HepG2 (cell line): ENCODE results near the gene MLF1. TPM values are rescaled to one million over a fixed set of nuclear protein-coding genes. Genes with fewer than 3 reads are reported as not detected.

Experiments
- AHDC1 ChIP-seq: sonication (generic); formaldehyde crosslinking; IDR thresholded peaks from 2 replicates; pipeline ENCODE4 v1.5.1; 2020; ENCODE audit warnings: mild to moderate bottlenecking, missing genetic modification reagents, borderline replicate concordance
- CEBPB ChIP-seq: IDR thresholded peaks from 2 replicates; pipeline ENCODE4 v1.6.1; 2011; ENCODE audit warnings: low read depth, low read length, improper control_type of control experiment, borderline replicate concordance
- FOSL1 ChIP-seq: sonication (generic); formaldehyde crosslinking; IDR thresholded peaks from 2 replicates; pipeline ENCODE4 v1.9.0; 2021; ENCODE audit warnings: missing genetic modification reagents, borderline replicate concordance
- KLF16 ChIP-seq, 2 experiments: sonication (generic) in 1 of 2; formaldehyde crosslinking in 1 of 2; IDR thresholded peaks; 2 replicates each; pipeline versions ENCODE4 v1.6.1 to v1.8.0; 2016 to 2023; ENCODE audit warnings: missing genetic modification reagents in 2 of 2, missing compliant biosample characterization in 1 of 2
- MAX ChIP-seq: IDR thresholded peaks from 2 replicates; pipeline ENCODE4 v1.6.1; 2012; ENCODE audit warnings: inconsistent platforms
- WIZ ChIP-seq: sonication (generic); formaldehyde crosslinking; IDR thresholded peaks from 2 replicates; pipeline ENCODE4 v1.5.1; 2020; ENCODE audit warnings: mild to moderate bottlenecking, missing genetic modification reagents
- ZNF597 ChIP-seq: sonication (generic); formaldehyde crosslinking; IDR thresholded peaks from 2 replicates; pipeline ENCODE4 v1.5.0; 2020; ENCODE audit warnings: missing genetic modification reagents
- polyA plus RNA-seq, 8 experiments: library from polyadenylated mRNA; depleted of rRNA in 3 of 8; stranded (reverse) in 7 of 8; unstranded in 1 of 8; fragments of >200 nt; fragmentation: Illumina TruSeq in 4 of 8; extraction: Trizol in 4 of 8; gene quantifications; 2 replicates each; pipeline versions ENCODE4 v1.2.1 to v1.2.3, GENCODE V29; 2011 to 2016; ENCODE audit warnings: low read depth in 4 of 8, missing spikeins in 1 of 8, mixed read lengths in 1 of 8; ENCODE audit not compliant: insufficient read depth in 1 of 8
- total RNA-seq, 5 experiments: library from RNA; depleted of rRNA; stranded (reverse); fragments of >200 nt; fragmentation: Illumina TruSeq; extraction: Trizol; gene quantifications; 2 replicates each; pipeline ENCODE4 v1.2.3, GENCODE V29; 2016; ENCODE audit warnings: low read depth in 1 of 5

Gene MLF1
- total and polyA plus RNA-seq, 2 of the 13 experiments (the other 11 are each of a cell fraction or from before 2014, with no cell fraction given): 0.88 to 1.0 TPM

- TF ChIP-seq ZNF597 (CRISPR knock-in tag): no peak
- TF ChIP-seq FOSL1 (CRISPR knock-in tag): no peak
- TF ChIP-seq MAX: no peak
- no peak for TF ChIP-seq CEBPB
- no peak for TF ChIP-seq WIZ (CRISPR knock-in tag)
- TF ChIP-seq AHDC1 (CRISPR knock-in tag): no peak
- no peak for TF ChIP-seq KLF16 (CRISPR knock-in tag; IDR thresholded peaks at IDR 0.05)
Measured at GRCh38 chr3:158563076-158563475, 7.9 kb upstream of the MLF1 start (continued).
